K562 (cell line): ENCODE measurements around the gene LIMS2. TPM values are rescaled to one million over a fixed set of nuclear protein-coding genes. Genes with fewer than 3 reads are reported as not detected.

Source experiments
- ATAC-seq: fragments of 200-7000 bp; cut with Tn5 transposase; 3 replicates; pipeline ENCODE4 v1.9.1; 2020; ENCODE audit warnings: moderate library complexity
- BruUV-seq: library from RNA; stranded (reverse); fragments of 400-500 nt; replicated peaks from 2 replicates; lab custom pipeline; 2021; lab: Mats Ljungman, UMichigan
- CTCF ChIA-PET: fragments of 300-600 bp; formaldehyde crosslinking; extraction: SDS; loops from one replicate; lab custom pipeline; 2021; ENCODE audit warnings: low intra/inter-chr PET ratio; lab: Yijun Ruan, JAX
- POLR2A ChIA-PET: fragments of 300-600, 350-650 bp; sonication (Branson Sonifier 250); formaldehyde crosslinking; extraction: SDS; loops from one replicate; lab custom pipeline; 2021; ENCODE audit warnings: antibody characterized with exemption, inconsistent platforms; lab: Yijun Ruan, JAX
- DNase-seq, 4 experiments: peaks; one replicate each; pipeline versions ENCODE4 v3.0.0 to v3.0.0-alpha.2; 2011 to 2018; ENCODE audit warnings: low spot score in 3 of 4, mixed read lengths in 3 of 4; ENCODE audit errors: extremely low read depth in 1 of 4
- FAIRE-seq: peaks from 2 replicates; lab custom pipeline; 2011; peaks lifted over from hg19 to GRCh38; lab: Jason Lieb, UNC
- H2AFZ ChIP-seq: 2 replicates; pipeline ENCODE4 v1.6.0; 2011; ENCODE audit warnings: low read depth, low read length, control low read depth, inconsistent platforms
- H3K27ac ChIP-seq: fragments of 200-600 bp; 3 replicates; pipeline ENCODE4 v1.8.0; 2011; ENCODE audit warnings: low read depth, mild to moderate bottlenecking, control low read depth, inconsistent platforms, low read length, moderate library complexity, mixed read lengths; ENCODE audit errors: extremely low read depth
- H3K27me3 ChIP-seq, 2 experiments: fragments of 300-600 bp in 1 of 2; 2 replicates in 1 of 2; 3 replicates in 1 of 2; pipeline versions ENCODE4 v1.6.0 to v1.8.0; 2011; ENCODE audit warnings: inconsistent platforms in 2 of 2, low read length in 2 of 2, mild to moderate bottlenecking in 1 of 2, mixed read lengths in 1 of 2, moderate library complexity in 1 of 2; ENCODE audit not compliant: control insufficient read depth in 2 of 2, insufficient read depth in 2 of 2
- H3K36me3 ChIP-seq: fragments of 300-600 bp; 3 replicates; pipeline ENCODE4 v1.8.0; 2011; ENCODE audit warnings: mild to moderate bottlenecking, low read length, inconsistent platforms; ENCODE audit not compliant: control insufficient read depth, insufficient read depth
- H3K4me1 ChIP-seq, 2 experiments: fragments of 200-600 bp in 1 of 2; replicated peaks in 1 of 2; 2 replicates in 1 of 2; 3 replicates in 1 of 2; pipeline versions ENCODE4 v1.5.1 to v1.8.0; 2011; ENCODE audit warnings: inconsistent platforms in 2 of 2, low read length in 2 of 2, mild to moderate bottlenecking in 1 of 2, mixed read lengths in 1 of 2, moderate library complexity in 1 of 2; ENCODE audit not compliant: control insufficient read depth in 2 of 2, insufficient read depth in 2 of 2
- H3K4me2 ChIP-seq: 2 replicates; pipeline ENCODE4 v1.6.1; 2011; ENCODE audit warnings: low read length, control low read depth, inconsistent platforms, mixed read lengths; ENCODE audit not compliant: insufficient read depth
- H3K4me3 ChIP-seq: fragments of 200-600 bp; sonication (generic), shearing (Covaris generic); 2 replicates; pipeline ENCODE4 v1.5.1; 2016; ENCODE audit warnings: control low read depth, inconsistent platforms
- H3K79me2 ChIP-seq: fragments of 200-600 bp; 3 replicates; pipeline ENCODE4 v1.8.0; 2011; ENCODE audit warnings: low read length, inconsistent platforms; ENCODE audit not compliant: control insufficient read depth, insufficient read depth
- H3K9ac ChIP-seq, 2 experiments: 2 replicates each; pipeline versions ENCODE4 v1.6.0 to v1.6.1; 2011; ENCODE audit warnings: low read depth in 2 of 2, low read length in 2 of 2, control low read depth in 1 of 2, inconsistent platforms in 1 of 2, mild to moderate bottlenecking in 1 of 2, mixed read lengths in 1 of 2; ENCODE audit not compliant: insufficient read depth in 1 of 2
- H3K9me1 ChIP-seq: one replicate; pipeline ENCODE4 v1.6.0; 2011; ENCODE audit warnings: inconsistent platforms, mild to moderate bottlenecking, low read length, moderate library complexity; ENCODE audit not compliant: control insufficient read depth, insufficient read depth
- H3K9me3 ChIP-seq: replicated peaks from 2 replicates; pipeline ENCODE4 v1.5.1; 2011; ENCODE audit warnings: low read depth, low read length, inconsistent platforms; ENCODE audit not compliant: control insufficient read depth, insufficient read depth
- H4K20me1 ChIP-seq: replicated peaks from 2 replicates; pipeline ENCODE4 v1.6.1; 2011; ENCODE audit warnings: low read length, inconsistent platforms, mixed read lengths; ENCODE audit not compliant: control insufficient read depth, insufficient read depth
- CAMTA2 ChIP-seq: fragments of 250-450 bp; sonication (Bioruptor Pico); conservative IDR thresholded peaks from 2 replicates; pipeline ENCODE4 v1.5.1; 2022
- CBX3 ChIP-seq, 2 experiments: IDR thresholded peaks; 1 replicate in 1 of 2; 2 replicates in 1 of 2; pipeline ENCODE4 v1.6.1; 2012; ENCODE audit warnings: inconsistent platforms in 2 of 2, low read length in 2 of 2, borderline replicate concordance in 1 of 2, control low read depth in 1 of 2
- JUNB ChIP-seq: fragments of 450-650 bp; formaldehyde crosslinking; conservative IDR thresholded peaks from 2 replicates; pipeline ENCODE4 v1.4.0; 2020; ENCODE audit warnings: mild to moderate bottlenecking
- SNIP1 ChIP-seq: fragments of 450-650 bp; IDR thresholded peaks from 2 replicates; pipeline ENCODE4 v1.7.1; 2017; ENCODE audit warnings: low read depth, mild to moderate bottlenecking
- ZFP36 ChIP-seq: fragments of 150-350 bp; IDR thresholded peaks from 2 replicates; pipeline ENCODE4 v1.6.1; 2018; ENCODE audit warnings: low read length, low read depth; ENCODE audit not compliant: partially characterized antibody
- WGBS: fragments of 100-300 bp; shearing (Covaris generic); methylation state at CpG from one replicate; pipeline ENCODE4 v1.1.6; 2016; ENCODE audit warnings: low coverage, mixed read lengths; ENCODE audit not compliant: insufficient coverage; ENCODE audit errors: missing lambda C conversion rate; 5-methylcytosine and 5-hydroxymethylcytosine counted together
- in situ Hi-C: fragments of 300-500 bp; cut with MboI; formaldehyde crosslinking; loops from 4 replicates; pipeline ENCODE4 v1.15.0; 2018; ENCODE audit warnings: inconsistent platforms, mixed read lengths
- intact Hi-C: fragments of 100-400 bp; cut with micrococcal nuclease; formaldehyde crosslinking; loops from 2 replicates; pipeline ENCODE4 v1.14.2; 2022
- polyA plus RNA-seq, 8 experiments: library from polyadenylated mRNA; depleted of rRNA in 4 of 8; stranded (reverse) in 5 of 8; unstranded in 3 of 8; fragments of >200 nt; fragmentation: Nextera tagmentation in 2 of 8; fragmentation: Illumina TruSeq in 1 of 8; extraction: Ambion mirVana in 2 of 8; extraction: Trizol in 1 of 8; gene quantifications; 2 replicates each; pipeline versions ENCODE4 v1.2.1 to v1.2.3, GENCODE V29; 2011 to 2014; ENCODE audit warnings: inconsistent platforms in 1 of 8, missing spikeins in 1 of 8
- total RNA-seq, 7 experiments: library from RNA; depleted of rRNA in 6 of 7; stranded (reverse); fragments of >200 nt in 6 of 7; fragmentation: Illumina TruSeq in 2 of 7; extraction: Trizol in 2 of 7; gene quantifications; 2 replicates each; pipeline versions ENCODE4 v1.2.1 to v1.2.3, GENCODE V29; 2011 to 2021; ENCODE audit warnings: low replicate concordance in 1 of 7
- TF ChIP-seq, protein P1 (sequence below): fragments of 150-350 bp; IDR thresholded peaks from 2 replicates; pipeline ENCODE4 v1.6.1; 2014; ENCODE audit warnings: low read depth, mild to moderate bottlenecking, low read length, borderline replicate concordance

LIMS2 gene
- total and polyA plus RNA-seq, 9 of the 15 experiments (the other 6 are each of a cell fraction or from before 2014, with no cell fraction given): 0.04 to 0.22 TPM; not detected in 7

DNA sequence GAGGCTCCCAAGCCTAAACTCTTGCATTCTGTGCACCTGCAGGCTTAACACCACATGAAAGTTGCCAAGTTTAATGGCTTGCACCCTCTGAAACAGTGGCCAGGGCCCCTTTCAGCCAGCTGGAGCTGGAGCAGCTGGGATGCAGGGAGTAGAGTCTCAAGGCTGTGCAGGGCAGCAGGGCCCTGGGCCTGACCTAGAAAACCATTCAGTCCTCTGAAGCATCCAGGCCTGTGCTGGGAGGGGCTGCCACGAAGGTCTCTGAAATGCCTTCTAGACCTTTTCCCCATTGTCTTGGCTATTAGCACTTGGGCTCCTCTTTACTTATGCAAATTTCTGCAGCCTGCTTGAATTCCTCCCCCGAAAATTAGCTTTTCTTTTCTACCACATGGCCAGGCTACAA lies 15.4 kb upstream of the LIMS2 start:
- H2AFZ ChIP-seq: no peak overlapping the region
- H3K4me2 ChIP-seq: no peak overlapping the region
- H3K4me3 ChIP-seq: no peak overlapping the region
- peaks cover 7% of the 10 kb centered on the region; the same call in 1 of the 2 replicates for H3K9me3 ChIP-seq
- no TSS peak for BruUV-seq
- in situ Hi-C loops: no loop called here
- 0% methylated on average over 2 of the region's 2 CpGs for WGBS
- FAIRE-seq: no peak
- peaks cover 0 to 2% of the 10 kb centered on the region in 2 experiments; a peak in 2 of 5 replicates for H3K27me3 ChIP-seq
- no peaks in the 10 kb centered on the region for H3K9me1 ChIP-seq
- no peak overlapping the region for H3K9ac ChIP-seq
- H3K27ac ChIP-seq: no peak overlapping the region
- H3K36me3 ChIP-seq: no peaks in the 10 kb centered on the region
- TF ChIP-seq SNIP1 (no peak), CAMTA2 (CRISPR knock-in tag) (no peak), JUNB (CRISPR knock-in tag) (no peak), CBX3 (IDR thresholded peaks at IDR 0.05; ENCODE audit: borderline replicate concordance in 1 of 2, low read length in 2 of 2) (peak in 1 of 2 experiments; percentile 51; a peak in 1 of 3 replicates), ZFP36 (peak; percentile 87)
- TF ChIP-seq, protein P1, sequence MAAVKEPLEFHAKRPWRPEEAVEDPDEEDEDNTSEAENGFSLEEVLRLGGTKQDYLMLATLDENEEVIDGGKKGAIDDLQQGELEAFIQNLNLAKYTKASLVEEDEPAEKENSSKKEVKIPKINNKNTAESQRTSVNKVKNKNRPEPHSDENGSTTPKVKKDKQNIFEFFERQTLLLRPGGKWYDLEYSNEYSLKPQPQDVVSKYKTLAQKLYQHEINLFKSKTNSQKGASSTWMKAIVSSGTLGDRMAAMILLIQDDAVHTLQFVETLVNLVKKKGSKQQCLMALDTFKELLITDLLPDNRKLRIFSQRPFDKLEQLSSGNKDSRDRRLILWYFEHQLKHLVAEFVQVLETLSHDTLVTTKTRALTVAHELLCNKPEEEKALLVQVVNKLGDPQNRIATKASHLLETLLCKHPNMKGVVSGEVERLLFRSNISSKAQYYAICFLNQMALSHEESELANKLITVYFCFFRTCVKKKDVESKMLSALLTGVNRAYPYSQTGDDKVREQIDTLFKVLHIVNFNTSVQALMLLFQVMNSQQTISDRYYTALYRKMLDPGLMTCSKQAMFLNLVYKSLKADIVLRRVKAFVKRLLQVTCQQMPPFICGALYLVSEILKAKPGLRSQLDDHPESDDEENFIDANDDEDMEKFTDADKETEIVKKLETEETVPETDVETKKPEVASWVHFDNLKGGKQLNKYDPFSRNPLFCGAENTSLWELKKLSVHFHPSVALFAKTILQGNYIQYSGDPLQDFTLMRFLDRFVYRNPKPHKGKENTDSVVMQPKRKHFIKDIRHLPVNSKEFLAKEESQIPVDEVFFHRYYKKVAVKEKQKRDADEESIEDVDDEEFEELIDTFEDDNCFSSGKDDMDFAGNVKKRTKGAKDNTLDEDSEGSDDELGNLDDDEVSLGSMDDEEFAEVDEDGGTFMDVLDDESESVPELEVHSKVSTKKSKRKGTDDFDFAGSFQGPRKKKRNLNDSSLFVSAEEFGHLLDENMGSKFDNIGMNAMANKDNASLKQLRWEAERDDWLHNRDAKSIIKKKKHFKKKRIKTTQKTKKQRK: peak; percentile 36; the same call in 1 of the 2 replicates
- TF ChIP-seq, all 486 proteins: peak for 3
- no peaks in the 10 kb centered on the region for H4K20me1 ChIP-seq
- H3K79me2 ChIP-seq: no peaks in the 10 kb centered on the region
- DNase-seq (no peak), ATAC-seq (no peak)
- ChIA-PET POLR2A (no interaction called here), CTCF (no interaction called here)
- peaks cover 0 to 5% of the 10 kb centered on the region in 2 experiments; a peak in 2 of 5 replicates for H3K4me1 ChIP-seq
- intact Hi-C loops: no loop called here
